Measurements from ENCODE around the gene ZNF385B.

Gene ZNF385B

DNA sequence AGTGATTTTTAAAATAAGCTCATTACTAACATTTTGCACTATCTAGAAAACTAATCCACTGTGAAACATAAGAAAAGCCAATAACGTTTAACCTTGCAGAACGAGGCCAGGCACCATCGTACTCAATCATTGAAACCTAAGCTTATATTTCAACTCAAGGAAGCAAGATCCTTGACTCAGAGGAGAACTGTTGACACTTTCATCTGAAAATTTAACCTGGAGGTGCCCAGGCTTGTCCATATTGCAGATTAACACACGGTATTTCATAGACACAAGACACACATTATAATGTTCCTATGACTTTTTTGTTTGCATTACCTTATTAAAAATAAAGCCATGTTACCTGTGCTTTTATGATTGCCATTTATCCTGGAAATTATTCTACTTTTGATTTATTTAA is 89.6 kb downstream of the ZNF385B start:
- no peak overlapping the region for H3K4me3 ChIP-seq (ENCODE audit: low read length)
- TF ChIP-seq, protein P1, sequence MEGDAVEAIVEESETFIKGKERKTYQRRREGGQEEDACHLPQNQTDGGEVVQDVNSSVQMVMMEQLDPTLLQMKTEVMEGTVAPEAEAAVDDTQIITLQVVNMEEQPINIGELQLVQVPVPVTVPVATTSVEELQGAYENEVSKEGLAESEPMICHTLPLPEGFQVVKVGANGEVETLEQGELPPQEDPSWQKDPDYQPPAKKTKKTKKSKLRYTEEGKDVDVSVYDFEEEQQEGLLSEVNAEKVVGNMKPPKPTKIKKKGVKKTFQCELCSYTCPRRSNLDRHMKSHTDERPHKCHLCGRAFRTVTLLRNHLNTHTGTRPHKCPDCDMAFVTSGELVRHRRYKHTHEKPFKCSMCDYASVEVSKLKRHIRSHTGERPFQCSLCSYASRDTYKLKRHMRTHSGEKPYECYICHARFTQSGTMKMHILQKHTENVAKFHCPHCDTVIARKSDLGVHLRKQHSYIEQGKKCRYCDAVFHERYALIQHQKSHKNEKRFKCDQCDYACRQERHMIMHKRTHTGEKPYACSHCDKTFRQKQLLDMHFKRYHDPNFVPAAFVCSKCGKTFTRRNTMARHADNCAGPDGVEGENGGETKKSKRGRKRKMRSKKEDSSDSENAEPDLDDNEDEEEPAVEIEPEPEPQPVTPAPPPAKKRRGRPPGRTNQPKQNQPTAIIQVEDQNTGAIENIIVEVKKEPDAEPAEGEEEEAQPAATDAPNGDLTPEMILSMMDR (conservative IDR thresholded peaks at IDR 0.05; ENCODE audit: low read length): no peak
- no peak for DNase-seq (ENCODE audit: low read depth)

DNA sequence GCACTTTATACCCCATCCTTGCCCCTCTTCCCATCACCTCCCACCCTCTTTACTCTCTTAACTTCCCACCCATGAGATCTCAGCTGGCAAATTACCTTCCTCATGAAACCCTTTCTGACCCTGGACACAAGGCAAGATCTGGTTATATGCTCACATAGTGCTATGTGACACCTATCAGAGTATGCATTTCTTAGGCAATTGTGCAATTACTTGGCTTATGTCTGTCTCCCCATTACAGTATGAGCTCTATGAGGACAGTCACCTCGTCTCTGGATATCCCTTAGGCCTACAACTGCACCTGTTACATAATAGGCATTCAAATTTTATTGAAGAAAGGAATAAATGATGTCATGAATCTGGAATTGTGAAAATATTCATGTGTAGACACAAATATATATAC is 91.4 kb downstream of the ZNF385B start:
- no peak overlapping the region for H3K4me3 ChIP-seq (ENCODE audit: low read length)
- TF ChIP-seq, protein P1 (conservative IDR thresholded peaks at IDR 0.05; ENCODE audit: low read length): no peak
- no peak for DNase-seq (ENCODE audit: low read depth)

DNA sequence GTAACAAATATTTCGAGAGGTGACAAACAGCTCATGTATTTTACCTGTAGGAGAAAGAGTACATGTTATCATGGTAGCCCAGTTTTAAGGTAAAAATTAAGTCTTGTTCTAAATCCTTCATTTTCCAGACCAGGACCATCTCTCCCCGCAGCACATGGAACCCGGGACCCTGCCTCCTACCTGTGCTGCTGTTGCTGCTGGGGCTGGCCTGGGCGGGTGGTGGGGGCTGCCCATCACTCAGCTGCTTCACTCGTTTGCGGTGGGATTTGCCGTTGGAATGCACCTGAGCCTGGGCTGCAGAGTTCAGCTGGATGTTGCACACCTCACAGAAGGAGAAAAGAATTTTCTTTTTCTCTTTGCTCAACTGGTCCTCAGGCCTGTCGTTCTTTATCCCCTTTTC is 92.1 kb downstream of the ZNF385B start:
- no peak overlapping the region for H3K4me3 ChIP-seq (ENCODE audit: low read length)
- TF ChIP-seq, protein P1 (conservative IDR thresholded peaks at IDR 0.05; ENCODE audit: low read length): no peak
- DNase-seq (ENCODE audit: low read depth): no peak

DNA sequence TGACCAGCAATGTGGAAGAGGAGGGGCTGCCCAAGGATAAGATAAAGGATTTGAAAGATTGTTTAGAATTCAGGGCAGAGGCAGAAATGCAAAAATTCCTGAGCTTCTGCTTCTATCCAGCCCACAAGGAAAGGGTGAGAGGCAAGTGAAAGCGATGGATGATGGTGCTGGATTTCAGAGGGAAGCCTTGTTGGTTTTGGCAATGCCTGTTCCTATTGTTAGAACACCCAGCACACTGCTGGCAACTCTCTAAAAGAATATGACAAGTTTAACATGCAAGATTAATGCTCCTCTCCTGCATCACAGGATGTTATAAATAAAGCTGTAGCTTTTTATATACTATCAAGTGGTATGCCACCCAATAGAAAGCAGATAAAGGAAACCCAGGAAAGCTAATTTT is 92.6 kb downstream of the ZNF385B start:
- DNase-seq (ENCODE audit: low read depth): peak; percentile 6

DNA sequence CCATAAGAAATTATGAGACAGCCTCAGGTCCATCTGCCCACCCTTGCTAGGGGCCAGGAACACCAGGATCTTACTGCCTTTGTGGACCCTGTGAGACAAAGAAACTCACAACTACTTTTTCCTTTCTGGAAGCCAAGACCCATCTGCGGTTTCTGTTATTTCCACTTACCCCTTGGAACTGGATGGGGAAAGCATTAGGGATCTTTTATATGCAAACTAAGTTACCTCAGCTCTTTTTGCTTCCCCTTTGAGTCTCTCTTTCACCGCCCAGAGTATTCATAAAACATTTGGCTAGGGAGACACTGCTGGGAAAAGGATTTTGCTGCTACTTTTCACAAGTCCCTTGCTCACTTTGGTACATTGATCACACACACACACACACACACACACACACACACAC is 95.7 kb downstream of the ZNF385B start:
- TF ChIP-seq, protein P1 (conservative IDR thresholded peaks at IDR 0.05; ENCODE audit: low read length): no peak
- H3K4me3 ChIP-seq (ENCODE audit: low read length): no peak overlapping the region
- DNase-seq (ENCODE audit: low read depth): no peak

More for the DNA sequence above, 92.6 kb downstream of the ZNF385B start:
- H3K4me3 ChIP-seq (ENCODE audit: low read length): no peak overlapping the region
- TF ChIP-seq, protein P1 (conservative IDR thresholded peaks at IDR 0.05; ENCODE audit: low read length): no peak

DNA sequence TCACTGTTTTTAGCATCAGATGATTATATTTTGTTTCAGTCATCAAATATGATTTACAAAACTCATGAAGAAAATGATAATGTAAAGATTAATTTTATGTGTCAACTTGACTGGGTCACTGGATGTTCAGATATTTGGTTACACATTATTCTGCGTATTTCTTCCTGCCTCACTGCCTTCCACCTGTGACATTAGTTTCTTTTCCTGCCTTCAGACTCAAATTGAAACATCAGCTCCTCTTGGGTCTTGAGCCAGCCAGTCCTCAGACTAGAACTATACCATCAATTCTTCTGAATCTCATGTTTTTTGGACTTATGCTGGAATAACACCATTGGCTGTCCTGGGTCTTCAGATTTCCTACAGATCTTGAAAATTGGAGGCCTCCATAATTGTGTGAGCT is 96.7 kb downstream of the ZNF385B start:
- TF ChIP-seq, protein P1 (conservative IDR thresholded peaks at IDR 0.05; ENCODE audit: low read length): no peak
- no peak overlapping the region for H3K4me3 ChIP-seq (ENCODE audit: low read length)
- no peak for DNase-seq (ENCODE audit: low read depth)

DNA sequence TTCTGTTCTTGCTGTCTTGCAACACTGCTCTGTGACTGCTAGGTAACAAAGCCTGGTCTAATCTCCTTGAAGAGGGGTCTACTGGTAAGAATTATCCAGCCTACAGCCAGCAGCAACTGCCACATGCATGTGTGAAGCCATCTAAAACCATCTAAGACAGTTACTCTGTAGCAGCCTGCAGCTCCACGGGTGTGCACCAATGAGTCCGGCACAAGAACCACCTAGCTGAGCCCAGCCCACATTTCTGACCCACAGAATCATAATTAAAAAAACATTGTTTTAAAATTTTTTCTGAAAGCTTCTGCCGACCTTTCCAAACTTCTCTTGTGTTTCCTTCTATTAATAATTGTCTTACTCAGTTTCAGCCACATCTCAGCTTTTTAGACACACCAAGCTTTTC is 102.8 kb downstream of the ZNF385B start:
- no peak for DNase-seq (ENCODE audit: low read depth)
- H3K4me3 ChIP-seq (ENCODE audit: low read length): no peak overlapping the region
- TF ChIP-seq, protein P1 (conservative IDR thresholded peaks at IDR 0.05; ENCODE audit: low read length): no peak
